Testis (tissue), 2 donors: Measurements from ENCODE around the gene PTPRT.

ENCODE experiments used
- POLR2A ChIP-seq: fragments of 450-650 bp; IDR thresholded peaks from one replicate; pipeline ENCODE4 v1.6.1; 2017; ENCODE audit warnings: antibody characterized with exemption, mild to moderate bottlenecking, moderate library complexity
- TF ChIP-seq, protein P1 (sequence below), 3 experiments: fragments of 450-650 bp in 2 of 3; fragments of 200-600 bp in 1 of 3; sonication (generic) in 1 of 3; IDR thresholded peaks; one replicate each; pipeline ENCODE4 v1.5.1; 2016 to 2019; ENCODE audit warnings: antibody characterized with exemption in 3 of 3, mild to moderate bottlenecking in 2 of 3, moderate library complexity in 1 of 3

DNA sequence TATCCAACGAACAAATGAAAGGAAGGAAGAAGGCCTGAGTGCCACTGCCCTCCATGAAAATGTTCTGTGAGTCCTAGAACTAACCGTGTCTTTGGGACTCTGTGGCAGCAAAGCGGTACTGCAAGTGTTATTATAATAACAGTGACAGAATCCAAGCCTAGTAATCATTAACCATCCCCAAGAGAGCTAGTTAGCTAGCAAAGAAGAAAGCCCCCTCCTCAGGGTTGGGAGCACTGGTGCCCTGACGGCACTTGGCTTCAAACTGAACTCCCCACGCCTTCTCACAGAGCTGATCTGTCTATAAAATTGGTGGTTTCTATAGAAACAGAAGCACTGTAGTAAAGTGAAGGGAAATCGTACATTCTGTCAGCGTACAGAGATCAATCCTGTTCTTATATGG is 239.8 kb downstream of the PTPRT start:
- TF ChIP-seq, protein P1, sequence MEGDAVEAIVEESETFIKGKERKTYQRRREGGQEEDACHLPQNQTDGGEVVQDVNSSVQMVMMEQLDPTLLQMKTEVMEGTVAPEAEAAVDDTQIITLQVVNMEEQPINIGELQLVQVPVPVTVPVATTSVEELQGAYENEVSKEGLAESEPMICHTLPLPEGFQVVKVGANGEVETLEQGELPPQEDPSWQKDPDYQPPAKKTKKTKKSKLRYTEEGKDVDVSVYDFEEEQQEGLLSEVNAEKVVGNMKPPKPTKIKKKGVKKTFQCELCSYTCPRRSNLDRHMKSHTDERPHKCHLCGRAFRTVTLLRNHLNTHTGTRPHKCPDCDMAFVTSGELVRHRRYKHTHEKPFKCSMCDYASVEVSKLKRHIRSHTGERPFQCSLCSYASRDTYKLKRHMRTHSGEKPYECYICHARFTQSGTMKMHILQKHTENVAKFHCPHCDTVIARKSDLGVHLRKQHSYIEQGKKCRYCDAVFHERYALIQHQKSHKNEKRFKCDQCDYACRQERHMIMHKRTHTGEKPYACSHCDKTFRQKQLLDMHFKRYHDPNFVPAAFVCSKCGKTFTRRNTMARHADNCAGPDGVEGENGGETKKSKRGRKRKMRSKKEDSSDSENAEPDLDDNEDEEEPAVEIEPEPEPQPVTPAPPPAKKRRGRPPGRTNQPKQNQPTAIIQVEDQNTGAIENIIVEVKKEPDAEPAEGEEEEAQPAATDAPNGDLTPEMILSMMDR (IDR thresholded peaks at IDR 0.05) = no peak
- TF ChIP-seq POLR2A = no peak
